Naive thymus-derived CD4-positive, alpha-beta T cell (primary cell): Measurements from ENCODE around the gene TRIM41. TPM values are rescaled to one million over a fixed set of nuclear protein-coding genes. Genes with fewer than 3 reads are reported as not detected.
A peak's percentile ranks its signal among the peaks of the same experiment; 100 is the strongest.

Source experiments
- ATAC-seq: fragments of 150-1000 bp; cut with Tn5 transposase; 2 replicates; pipeline ENCODE4 v1.10.0; 2021; ENCODE audit warnings: mild to moderate bottlenecking, moderate library complexity
- CTCF ChIA-PET: fragments of 350-600 bp; sonication (Branson Sonifier 250); formaldehyde crosslinking; loops from one replicate; lab custom pipeline; 2021; ENCODE audit warnings: antibody characterized with exemption; lab: Charles Lee
- POLR2A ChIA-PET: fragments of 350-600 bp; sonication (Branson Sonifier 250); formaldehyde crosslinking; loops from one replicate; lab custom pipeline; 2021; ENCODE audit warnings: antibody characterized with exemption, inconsistent platforms; lab: Charles Lee
- DNase-seq, 9 donors: peaks; one replicate each; pipeline versions ENCODE4 v3.0.0 to v3.0.0-alpha.2; 2020 to 2022; ENCODE audit warnings: mixed read lengths in 1 of 9
- H3K27ac ChIP-seq: one replicate; pipeline ENCODE4 v1.7.0; 2013; ENCODE audit warnings: mild to moderate bottlenecking, low read depth, low read length, moderate library complexity
- H3K27me3 ChIP-seq, 2 donors: one replicate each; pipeline ENCODE4 v1.7.0; 2013; ENCODE audit warnings: low read length in 2 of 2, mild to moderate bottlenecking in 2 of 2, moderate library complexity in 2 of 2; ENCODE audit not compliant: control insufficient read depth in 2 of 2, insufficient read depth in 2 of 2
- H3K36me3 ChIP-seq, 3 experiments: 1 replicate in 2 of 3; 2 replicates in 1 of 3; pipeline ENCODE4 v1.7.0; 2013; ENCODE audit warnings: low read length in 3 of 3, mild to moderate bottlenecking in 3 of 3, moderate library complexity in 1 of 3; ENCODE audit not compliant: insufficient read depth in 3 of 3, control insufficient read depth in 2 of 3
- H3K4me1 ChIP-seq, 2 donors: one replicate each; pipeline ENCODE4 v1.7.0; 2013; ENCODE audit warnings: low read length in 2 of 2, mild to moderate bottlenecking in 2 of 2, moderate library complexity in 1 of 2; ENCODE audit not compliant: control insufficient read depth in 2 of 2, insufficient read depth in 2 of 2
- H3K4me3 ChIP-seq: 2 replicates; pipeline ENCODE4 v1.7.0; 2013; ENCODE audit warnings: mild to moderate bottlenecking, low read length
- H3K9me3 ChIP-seq, 3 experiments: 1 replicate in 2 of 3; 2 replicates in 1 of 3; pipeline ENCODE4 v1.7.0; 2013; ENCODE audit warnings: low read length in 3 of 3; ENCODE audit not compliant: control insufficient read depth in 2 of 3
- H3K27ac Mint-ChIP-seq, 9 donors: one replicate each; pipeline ENCODE4 v1.8.0; 2020 to 2022; ENCODE audit warnings: mixed read lengths in 9 of 9, mild to moderate bottlenecking in 8 of 9, moderate library complexity in 5 of 9, inconsistent platforms in 2 of 9
- H3K27me3 Mint-ChIP-seq, 5 donors: one replicate each; pipeline ENCODE4 v1.8.0; 2021 to 2022; ENCODE audit warnings: mixed read lengths in 5 of 5, mild to moderate bottlenecking in 1 of 5
- H3K36me3 Mint-ChIP-seq, 5 donors: one replicate each; pipeline ENCODE4 v1.8.0; 2020 to 2022; ENCODE audit warnings: mixed read lengths in 5 of 5, mild to moderate bottlenecking in 3 of 5, inconsistent platforms in 1 of 5
- H3K4me1 Mint-ChIP-seq, 7 donors: one replicate each; pipeline ENCODE4 v1.8.0; 2020 to 2022; ENCODE audit warnings: mixed read lengths in 7 of 7, mild to moderate bottlenecking in 3 of 7, inconsistent platforms in 1 of 7
- H3K4me3 Mint-ChIP-seq, 10 donors: one replicate each; pipeline ENCODE4 v1.8.0; 2020 to 2022; ENCODE audit warnings: mild to moderate bottlenecking in 10 of 10, mixed read lengths in 10 of 10, moderate library complexity in 6 of 10, inconsistent platforms in 2 of 10
- H3K9me3 Mint-ChIP-seq, 11 donors: one replicate each; pipeline ENCODE4 v1.8.0; 2020 to 2022; ENCODE audit warnings: mixed read lengths in 11 of 11, mild to moderate bottlenecking in 4 of 11, inconsistent platforms in 1 of 11, moderate library complexity in 1 of 11
- intact Hi-C, 2 donors: fragments of 100-400 bp; cut with micrococcal nuclease; formaldehyde crosslinking; loops; one replicate each; pipeline ENCODE4 v1.15.1; 2023
- polyA plus RNA-seq, 2 donors: library from polyadenylated mRNA; unstranded; fragments of 300-500 nt; fragmentation: Illumina TruSeq; gene quantifications; one replicate each; pipeline ENCODE4 v1.2.3, GENCODE V29; 2021
- total RNA-seq, 6 experiments: library from RNA in 5 of 6; stranded (reverse) in 5 of 6; gene quantifications; 1 replicate in 5 of 6; 2 replicates in 1 of 6; pipeline ENCODE4 v1.2.3 and lab custom pipeline; 2021 to 2026

TRIM41 gene
- total and polyA plus RNA-seq, 7 experiments from 2014 or later: 0.72 to 36.5 (median 31.0) TPM

- peaks cover 0 to 5% of the 10 kb centered on the region in 2 donors for H3K4me1 ChIP-seq
- Mint-ChIP-seq H3K9me3 (peaks cover 0 to 15% (median 0%) of the 10 kb centered on the region in 11 donors), H3K4me1 (peaks cover 10 to 28% (median 17%) of the 10 kb centered on the region in 7 donors), H3K27ac (no peak overlapping the region), H3K36me3 (peaks cover 0 to 8% (median 0%) of the 10 kb centered on the region in 5 donors), H3K27me3 (peaks cover 0 to 17% (median 0%) of the 10 kb centered on the region in 5 donors), H3K4me3 (peak overlapping the region in 1 of 10 donors; percentile 53)
- no peak overlapping the region for H3K4me3 ChIP-seq
- ATAC-seq: no peak
- peaks cover 0 to 4% (median 0%) of the 10 kb centered on the region in 3 experiments for H3K36me3 ChIP-seq
- intact Hi-C loops: no loop called here
- no peak for DNase-seq
- ChIA-PET CTCF (no interaction called here), POLR2A (interaction anchor here (0.6 to 8.7 kb wide), 3 partner anchors 9 to 30 kb away, joined by 4 to 259 read pairs (median 158); partner anchors contain the start of genes TRIM41 and TRIM7)
- no peak overlapping the region for H3K27ac ChIP-seq
- no peaks in the 10 kb centered on the region for H3K27me3 ChIP-seq
- H3K9me3 ChIP-seq: no peaks in the 10 kb centered on the region
Measured at GRCh38 chr5:181195249-181195761, 27.8 kb upstream of the TRIM41 start.

- H3K27me3 ChIP-seq: no peaks in the 10 kb centered on the region
- H3K36me3 ChIP-seq: no peaks in the 10 kb centered on the region
- intact Hi-C loops: no loop called here
- H3K4me3 ChIP-seq: no peak overlapping the region
- DNase-seq: no peak
- Mint-ChIP-seq H3K4me1 (peaks cover 5 to 14% (median 8%) of the 10 kb centered on the region in 7 donors), H3K4me3 (no peak overlapping the region), H3K27ac (no peak overlapping the region), H3K36me3 (no peaks in the 10 kb centered on the region), H3K27me3 (peaks cover 0 to 26% (median 0%) of the 10 kb centered on the region in 5 donors), H3K9me3 (peaks cover 0 to 3% (median 0%) of the 10 kb centered on the region in 11 donors)
- POLR2A ChIA-PET: interaction anchor here (0.9 to 2.5 kb wide), 2 partner anchors 8 to 9 kb away, joined by 3 to 12 read pairs; no protein-coding TSS in a partner anchor
- H3K27ac ChIP-seq: no peak overlapping the region
- peaks cover 0 to under 1% of the 10 kb centered on the region in 2 donors for H3K4me1 ChIP-seq
- CTCF ChIA-PET: interaction anchor here (0.7 to 1.7 kb wide), 2 partner anchors 8 to 9 kb away, joined by 4 to 7 read pairs; no protein-coding TSS in a partner anchor
- ATAC-seq: no peak
- no peaks in the 10 kb centered on the region for H3K9me3 ChIP-seq
Measured at GRCh38 chr5:181197326-181197951, 25.6 kb upstream of the TRIM41 start.

GRCh38 chr5:181198106-181198685 is 24.9 kb upstream of the TRIM41 start:
- ChIA-PET POLR2A (interaction anchor here (0.9 to 2.5 kb wide), 3 partner anchors 8 to 62 kb away, joined by 3 to 12 read pairs (median 3); partner anchors contain the start of gene TRIM52), CTCF (interaction anchor here (0.7 to 1.7 kb wide), 2 partner anchors 9 kb away, joined by 4 to 7 read pairs; no protein-coding TSS in a partner anchor)
- no peaks in the 10 kb centered on the region for H3K4me1 ChIP-seq
- Mint-ChIP-seq H3K27ac (peak overlapping the region in 1 of 9 donors; percentile 16), H3K4me1 (peaks cover 0 to 6% (median under 1%) of the 10 kb centered on the region in 7 donors), H3K9me3 (no peaks in the 10 kb centered on the region), H3K4me3 (no peak overlapping the region), H3K36me3 (no peaks in the 10 kb centered on the region), H3K27me3 (peaks cover 0 to 32% (median 0%) of the 10 kb centered on the region in 5 donors)
- H3K36me3 ChIP-seq: no peaks in the 10 kb centered on the region
- H3K27ac ChIP-seq: no peak overlapping the region
- intact Hi-C loops: no loop called here
- DNase-seq: no peak
- no peak for ATAC-seq
- no peaks in the 10 kb centered on the region for H3K27me3 ChIP-seq
- no peak overlapping the region for H3K4me3 ChIP-seq
- no peaks in the 10 kb centered on the region for H3K9me3 ChIP-seq

- DNase-seq: no peak
- ChIA-PET POLR2A (interaction anchor here (1.0 to 1.1 kb wide), 3 partner anchors 23 to 63 kb away, joined by 3 read pairs; partner anchors contain the start of gene TRIM52), CTCF (interaction anchor here (1.7 kb wide), 1 partner anchor 8 kb away, joined by 7 read pairs; no protein-coding TSS in a partner anchor)
- Histone ChIP-seq H3K27ac (no peak overlapping the region), H3K36me3 (no peaks in the 10 kb centered on the region), H3K4me3 (no peak overlapping the region), H3K9me3 (no peaks in the 10 kb centered on the region), H3K27me3 (no peaks in the 10 kb centered on the region), H3K4me1 (no peaks in the 10 kb centered on the region)
- Mint-ChIP-seq H3K4me1 (peaks cover 0 to 4% (median 1%) of the 10 kb centered on the region in 7 donors), H3K4me3 (no peak overlapping the region), H3K36me3 (no peaks in the 10 kb centered on the region), H3K27me3 (peaks cover 0 to 40% (median 0%) of the 10 kb centered on the region in 5 donors), H3K27ac (no peak overlapping the region), H3K9me3 (no peaks in the 10 kb centered on the region)
- intact Hi-C loops: no loop called here
- ATAC-seq: no peak
Measured at GRCh38 chr5:181198905-181199519, 24.1 kb upstream of the TRIM41 start.

GRCh38 chr5:181199881-181200638 is 23.0 kb upstream of the TRIM41 start:
- POLR2A ChIA-PET: interaction anchor here (1.0 to 8.9 kb wide), 4 partner anchors 9 to 62 kb away, joined by 3 to 259 read pairs (median 3); no protein-coding TSS in a partner anchor
- H3K4me3 ChIP-seq: no peak overlapping the region
- CTCF ChIA-PET: no interaction called here

More at GRCh38 chr5:181199881-181200638, 23.0 kb upstream of the TRIM41 start:
- H3K27me3 ChIP-seq: no peaks in the 10 kb centered on the region
- intact Hi-C loops: no loop called here
- Mint-ChIP-seq H3K4me1 (peaks cover 0 to 4% (median 3%) of the 10 kb centered on the region in 7 donors), H3K27ac (no peak overlapping the region), H3K27me3 (peaks cover 0 to 42% (median 0%) of the 10 kb centered on the region in 5 donors), H3K9me3 (no peaks in the 10 kb centered on the region), H3K36me3 (no peaks in the 10 kb centered on the region), H3K4me3 (peak overlapping the region in 1 of 10 donors; percentile 41)
- no peaks in the 10 kb centered on the region for H3K9me3 ChIP-seq
- H3K36me3 ChIP-seq: no peaks in the 10 kb centered on the region
- no peak overlapping the region for H3K27ac ChIP-seq
- no peak for ATAC-seq
- no peak for DNase-seq
- no peaks in the 10 kb centered on the region for H3K4me1 ChIP-seq
